ENCODE data around the gene PDLIM4.

- no peak for TF ChIP-seq CTCF (conservative IDR thresholded peaks at IDR 0.05)
- TF ChIP-seq ZFX (IDR thresholded peaks at IDR 0.05) = no peak
Measured at GRCh38 chr5:132305420-132305819, 47.9 kb downstream of the PDLIM4 start.
